Gastroesophageal sphincter (tissue), 3 donors: Measurements from ENCODE around the gene LSR.

Experiments
- POLR2AphosphoS5 ChIP-seq: sonication (generic); formaldehyde crosslinking; IDR thresholded peaks from one replicate; pipeline ENCODE4 v1.6.1; 2017; ENCODE audit warnings: antibody characterized with exemption
- TF ChIP-seq, protein P1 (sequence below), 4 experiments: fragments of 200-600 bp in 2 of 4; fragments of 450-650 bp in 2 of 4; sonication (generic) in 1 of 4; IDR thresholded peaks; one replicate each; pipeline ENCODE4 v1.5.1; 2017 to 2019; ENCODE audit warnings: antibody characterized with exemption in 4 of 4, mild to moderate bottlenecking in 2 of 4, moderate library complexity in 2 of 4

DNA sequence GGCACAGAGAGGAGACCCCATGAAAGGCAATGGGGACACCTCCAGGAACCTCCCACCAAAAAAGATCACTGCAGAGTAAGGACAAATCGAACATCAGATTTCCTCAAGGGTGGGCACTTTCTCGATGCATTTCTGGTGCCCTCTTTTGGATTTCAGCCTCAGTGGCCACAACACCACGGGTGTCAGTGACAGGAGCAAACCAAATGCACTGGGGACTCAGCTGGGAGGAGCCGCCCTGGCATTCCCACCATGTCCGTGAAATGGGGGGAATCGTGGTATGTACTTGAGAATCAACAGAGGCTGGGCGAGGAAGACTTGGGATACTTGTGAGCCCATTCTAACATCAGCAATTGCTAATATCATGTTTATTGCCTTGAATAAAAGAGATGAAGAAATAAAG, 36.6 kb upstream of the LSR start:
- TF ChIP-seq POLR2AphosphoS5, result no peak
- TF ChIP-seq, protein P1, sequence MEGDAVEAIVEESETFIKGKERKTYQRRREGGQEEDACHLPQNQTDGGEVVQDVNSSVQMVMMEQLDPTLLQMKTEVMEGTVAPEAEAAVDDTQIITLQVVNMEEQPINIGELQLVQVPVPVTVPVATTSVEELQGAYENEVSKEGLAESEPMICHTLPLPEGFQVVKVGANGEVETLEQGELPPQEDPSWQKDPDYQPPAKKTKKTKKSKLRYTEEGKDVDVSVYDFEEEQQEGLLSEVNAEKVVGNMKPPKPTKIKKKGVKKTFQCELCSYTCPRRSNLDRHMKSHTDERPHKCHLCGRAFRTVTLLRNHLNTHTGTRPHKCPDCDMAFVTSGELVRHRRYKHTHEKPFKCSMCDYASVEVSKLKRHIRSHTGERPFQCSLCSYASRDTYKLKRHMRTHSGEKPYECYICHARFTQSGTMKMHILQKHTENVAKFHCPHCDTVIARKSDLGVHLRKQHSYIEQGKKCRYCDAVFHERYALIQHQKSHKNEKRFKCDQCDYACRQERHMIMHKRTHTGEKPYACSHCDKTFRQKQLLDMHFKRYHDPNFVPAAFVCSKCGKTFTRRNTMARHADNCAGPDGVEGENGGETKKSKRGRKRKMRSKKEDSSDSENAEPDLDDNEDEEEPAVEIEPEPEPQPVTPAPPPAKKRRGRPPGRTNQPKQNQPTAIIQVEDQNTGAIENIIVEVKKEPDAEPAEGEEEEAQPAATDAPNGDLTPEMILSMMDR (IDR thresholded peaks at IDR 0.05), result no peak
